ENCODE data around the gene PKP1. TPM values are rescaled to one million over a fixed set of nuclear protein-coding genes. Genes with fewer than 3 reads are reported as not detected.
A peak's percentile ranks its signal among the peaks of the same experiment; 100 is the strongest.

Gene PKP1
- total RNA-seq, 1 donor from 2014 or later = 409 TPM

GRCh38 chr1:201248721-201249559 is 34.4 kb upstream of the PKP1 start:
- Histone ChIP-seq H3K4me3 (no peak overlapping the region), H3K27ac (no peak overlapping the region), H3K4me1 (peaks cover 1% of the 10 kb centered on the region), H3K27me3 (no peaks in the 10 kb centered on the region), H3K9me3 (no peaks in the 10 kb centered on the region), H3K36me3 (no peaks in the 10 kb centered on the region)
- no peak for TF ChIP-seq POLR2A (IDR thresholded peaks at IDR 0.05)
- TF ChIP-seq CTCF (IDR thresholded peaks at IDR 0.05) = no peak
- TF ChIP-seq POLR2AphosphoS5 (IDR thresholded peaks at IDR 0.05; ENCODE audit: insufficient read depth in 1 of 2, low read depth in 1 of 2) = no peak
- intact Hi-C loops (cut with DNase I) = no loop called here
- DNase-seq (ENCODE audit: extremely low spot score in 2 of 2) = peak; percentile 75 to 77

- Histone ChIP-seq H3K27ac (no peak overlapping the region), H3K27me3 (no peaks in the 10 kb centered on the region), H3K9me3 (no peaks in the 10 kb centered on the region), H3K4me3 (no peak overlapping the region), H3K4me1 (peaks cover 13% of the 10 kb centered on the region), H3K36me3 (no peaks in the 10 kb centered on the region)
- TF ChIP-seq POLR2AphosphoS5 (IDR thresholded peaks at IDR 0.05; ENCODE audit: insufficient read depth in 1 of 2, low read depth in 1 of 2) = no peak
- intact Hi-C loops (cut with DNase I) = loop anchor here (5.0 kb wide), 1 partner anchor 112 kb away; no protein-coding TSS in a partner anchor
- peak in 1 of 2 donors; percentile 79 for DNase-seq (ENCODE audit: extremely low spot score in 2 of 2)
Observed at GRCh38 chr1:201250326-201251011, 32.8 kb upstream of the PKP1 start.

- Histone ChIP-seq H3K36me3 (no peaks in the 10 kb centered on the region), H3K4me3 (no peak overlapping the region), H3K27me3 (no peaks in the 10 kb centered on the region), H3K4me1 (peaks cover 13% of the 10 kb centered on the region), H3K9me3 (no peaks in the 10 kb centered on the region), H3K27ac (no peak overlapping the region)
- DNase-seq (ENCODE audit: extremely low spot score in 2 of 2) = peak; percentile 40 to 74
- intact Hi-C loops (cut with DNase I) = loop anchor here (5.0 kb wide), 1 partner anchor 111 kb away; no protein-coding TSS in a partner anchor
- no peak for TF ChIP-seq CTCF (IDR thresholded peaks at IDR 0.05)
- no peak for TF ChIP-seq POLR2A (IDR thresholded peaks at IDR 0.05)
- no peak for TF ChIP-seq POLR2AphosphoS5 (IDR thresholded peaks at IDR 0.05; ENCODE audit: insufficient read depth in 1 of 2, low read depth in 1 of 2)
Observed at GRCh38 chr1:201251411-201251810, 31.9 kb upstream of the PKP1 start.

- intact Hi-C loops (cut with DNase I) = loop anchor here (5.0 kb wide), 1 partner anchor 110 kb away; no protein-coding TSS in a partner anchor
- peak; percentile 79 to 80 for DNase-seq (ENCODE audit: extremely low spot score in 2 of 2)
- TF ChIP-seq POLR2A (IDR thresholded peaks at IDR 0.05) (no peak), CTCF (IDR thresholded peaks at IDR 0.05) (no peak), POLR2AphosphoS5 (IDR thresholded peaks at IDR 0.05; ENCODE audit: insufficient read depth in 1 of 2, low read depth in 1 of 2) (no peak)
Observed at GRCh38 chr1:201251851-201252430, 31.4 kb upstream of the PKP1 start.

GRCh38 chr1:201252944-201253371 is 30.3 kb upstream of the PKP1 start:
- Histone ChIP-seq H3K9me3 (no peaks in the 10 kb centered on the region), H3K36me3 (no peaks in the 10 kb centered on the region), H3K4me1 (peaks cover 13% of the 10 kb centered on the region), H3K27ac (no peak overlapping the region), H3K4me3 (no peak overlapping the region), H3K27me3 (no peaks in the 10 kb centered on the region)
- intact Hi-C loops (cut with DNase I) = loop anchor here (5.0 kb wide), 1 partner anchor 109 kb away; no protein-coding TSS in a partner anchor
- peak in 1 of 2 donors; percentile 89 for DNase-seq (ENCODE audit: extremely low spot score in 2 of 2)
- no peak for TF ChIP-seq POLR2AphosphoS5 (IDR thresholded peaks at IDR 0.05; ENCODE audit: insufficient read depth in 1 of 2, low read depth in 1 of 2)
- TF ChIP-seq POLR2A (IDR thresholded peaks at IDR 0.05) = no peak
- TF ChIP-seq CTCF (IDR thresholded peaks at IDR 0.05) = no peak

More at GRCh38 chr1:201251851-201252430, 31.4 kb upstream of the PKP1 start:
- no peak overlapping the region for H3K27ac ChIP-seq
- no peaks in the 10 kb centered on the region for H3K27me3 ChIP-seq
- H3K36me3 ChIP-seq = no peaks in the 10 kb centered on the region
- H3K4me1 ChIP-seq = peaks cover 13% of the 10 kb centered on the region
- no peaks in the 10 kb centered on the region for H3K9me3 ChIP-seq
- H3K4me3 ChIP-seq = no peak overlapping the region
